HepG2 (cell line): Measurements from ENCODE around the gene YY1. TPM values are rescaled to one million over a fixed set of nuclear protein-coding genes. Genes with fewer than 3 reads are reported as not detected.

Experiments
- CHCHD3 ChIP-seq: sonication (generic); formaldehyde crosslinking; IDR thresholded peaks from 2 replicates; pipeline ENCODE4 v1.8.0; 2022; ENCODE audit warnings: mild to moderate bottlenecking, missing genetic modification reagents, moderate library complexity
- FOXP1 ChIP-seq, 2 experiments: fragments of 450-650 bp in 1 of 2; IDR thresholded peaks; 2 replicates each; pipeline ENCODE4 v1.6.1; 2017 to 2018; ENCODE audit warnings: antibody characterized with exemption in 1 of 2
- HIC2 ChIP-seq: sonication (generic); formaldehyde crosslinking; IDR thresholded peaks from 2 replicates; pipeline ENCODE4 v1.9.0; 2022; ENCODE audit warnings: low read depth, missing genetic modification reagents
- JARID2 ChIP-seq: sonication (generic); formaldehyde crosslinking; IDR thresholded peaks from 2 replicates; pipeline ENCODE4 v1.8.1; 2023; ENCODE audit warnings: missing genetic modification reagents, inconsistent platforms; ENCODE audit not compliant: insufficient replicate concordance
- MAFG ChIP-seq: sonication (generic); formaldehyde crosslinking; IDR thresholded peaks from 2 replicates; pipeline ENCODE4 v1.5.1; 2020; ENCODE audit warnings: mild to moderate bottlenecking, missing genetic modification reagents
- POGK ChIP-seq: sonication (generic); formaldehyde crosslinking; conservative IDR thresholded peaks from 2 replicates; pipeline ENCODE4 v1.8.0; 2022; ENCODE audit warnings: mild to moderate bottlenecking, moderate library complexity, missing genetic modification reagents
- POLR2G ChIP-seq: fragments of 200-400 bp; formaldehyde crosslinking; IDR thresholded peaks from 2 replicates; pipeline ENCODE4 v1.6.1; 2018; ENCODE audit warnings: mild to moderate bottlenecking, low read depth, low read length, moderate library complexity
- RELA ChIP-seq: sonication (generic); formaldehyde crosslinking; IDR thresholded peaks from 2 replicates; pipeline ENCODE4 v1.4.0; 2020; ENCODE audit warnings: missing genetic modification reagents
- STAG1 ChIP-seq: sonication (generic); formaldehyde crosslinking; IDR thresholded peaks from 2 replicates; pipeline ENCODE4 v1.4.0; 2020; ENCODE audit warnings: missing genetic modification reagents
- ZBTB25 ChIP-seq: IDR thresholded peaks from 2 replicates; pipeline ENCODE4 v1.6.1; 2018; ENCODE audit warnings: missing genetic modification reagents
- ZBTB39 ChIP-seq: sonication (generic); formaldehyde crosslinking; IDR thresholded peaks from 2 replicates; pipeline ENCODE4 v1.5.0; 2020; ENCODE audit warnings: missing genetic modification reagents
- ZFP62 ChIP-seq: sonication (generic); formaldehyde crosslinking; IDR thresholded peaks from 2 replicates; pipeline ENCODE4 v1.4.0; 2020; ENCODE audit warnings: missing genetic modification reagents
- ZFX ChIP-seq: sonication (generic); formaldehyde crosslinking; IDR thresholded peaks from 2 replicates; pipeline ENCODE4 v1.4.0; 2020; ENCODE audit warnings: mild to moderate bottlenecking, low read depth, missing genetic modification reagents, moderate library complexity
- ZNF343 ChIP-seq: sonication (generic); formaldehyde crosslinking; IDR thresholded peaks from 2 replicates; pipeline ENCODE4 v1.4.0; 2020; ENCODE audit warnings: mild to moderate bottlenecking, missing genetic modification reagents
- ZNF646 ChIP-seq: sonication (generic); formaldehyde crosslinking; IDR thresholded peaks from 2 replicates; pipeline ENCODE4 v1.9.0; 2021; ENCODE audit warnings: mild to moderate bottlenecking, missing genetic modification reagents
- polyA plus RNA-seq, 8 experiments: library from polyadenylated mRNA; depleted of rRNA in 3 of 8; stranded (reverse) in 7 of 8; unstranded in 1 of 8; fragments of >200 nt; fragmentation: Illumina TruSeq in 4 of 8; extraction: Trizol in 4 of 8; gene quantifications; 2 replicates each; pipeline versions ENCODE4 v1.2.1 to v1.2.3, GENCODE V29; 2011 to 2016; ENCODE audit warnings: low read depth in 4 of 8, missing spikeins in 1 of 8, mixed read lengths in 1 of 8; ENCODE audit not compliant: insufficient read depth in 1 of 8
- total RNA-seq, 5 experiments: library from RNA; depleted of rRNA; stranded (reverse); fragments of >200 nt; fragmentation: Illumina TruSeq; extraction: Trizol; gene quantifications; 2 replicates each; pipeline ENCODE4 v1.2.3, GENCODE V29; 2016; ENCODE audit warnings: low read depth in 1 of 5

Gene YY1
- total and polyA plus RNA-seq, 2 of the 13 experiments (the other 11 are each of a cell fraction or from before 2014, with no cell fraction given), result 29.4 to 68.1 TPM

GRCh38 chr14:100238419-100239210, at the start of gene YY1 (continued):
- no peak for TF ChIP-seq ZBTB39 (CRISPR knock-in tag)
- no peak for TF ChIP-seq ZFP62 (CRISPR knock-in tag)
- no peak; the same call in 1 of the 2 replicates for TF ChIP-seq CHCHD3 (CRISPR knock-in tag)
- TF ChIP-seq FOXP1 (IDR thresholded peaks at IDR 0.05), result no peak
- no peak for TF ChIP-seq FOXP1 (CRISPR knock-in tag; IDR thresholded peaks at IDR 0.05)
- peak; percentile 75 for TF ChIP-seq POLR2G
- TF ChIP-seq ZNF343 (CRISPR knock-in tag), result no peak; the same call in 1 of the 2 replicates
- no peak for TF ChIP-seq JARID2 (CRISPR knock-in tag)
- TF ChIP-seq ZNF646 (CRISPR knock-in tag), result no peak
- no peak for TF ChIP-seq MAFG
- TF ChIP-seq ZFX (CRISPR knock-in tag), result peak; percentile 57; the same call in 1 of the 2 replicates
- no peak; the same call in 1 of the 2 replicates for TF ChIP-seq ZBTB25
- peak; percentile 33; the same call in 1 of the 2 replicates for TF ChIP-seq POGK (CRISPR knock-in tag)
- no peak for TF ChIP-seq STAG1 (CRISPR knock-in tag)
- TF ChIP-seq HIC2 (CRISPR knock-in tag), result no peak
- TF ChIP-seq RELA (CRISPR knock-in tag), result 0 out of 2 replicates have a peak, but pooled peaks have one; percentile 5
